Upper lobe of right lung (tissue), 1 donor: ENCODE measurements around the gene C2CD4D. TPM values are rescaled to one million over a fixed set of nuclear protein-coding genes. Genes with fewer than 3 reads are reported as not detected.

ENCODE experiments used
- ATAC-seq: fragments of 200-7000 bp; cut with Tn5 transposase; one replicate; pipeline ENCODE4 v1.9.1; 2020; ENCODE audit warnings: mild to moderate bottlenecking, moderate library complexity
- DNase-seq: peaks from one replicate; pipeline ENCODE4 v3.0.0-alpha.2; 2020
- H3K27ac ChIP-seq: fragments of 200-600 bp; one replicate; pipeline ENCODE4 v1.8.0; 2022
- H3K27me3 ChIP-seq: fragments of 200-600 bp; one replicate; pipeline ENCODE4 v1.8.0; 2022; ENCODE audit warnings: mild to moderate bottlenecking
- H3K36me3 ChIP-seq: fragments of 200-600 bp; one replicate; pipeline ENCODE4 v1.8.0; 2022
- H3K4me1 ChIP-seq: fragments of 200-600 bp; one replicate; pipeline ENCODE4 v1.8.0; 2022
- H3K4me3 ChIP-seq: fragments of 200-600 bp; one replicate; pipeline ENCODE4 v1.8.0; 2022; ENCODE audit warnings: mild to moderate bottlenecking
- H3K9me3 ChIP-seq: fragments of 200-600 bp; one replicate; pipeline ENCODE4 v1.8.0; 2022
- CTCF ChIP-seq: fragments of 200-600 bp; IDR thresholded peaks from one replicate; pipeline ENCODE4 v1.8.0; 2022; ENCODE audit warnings: antibody characterized with exemption
- intact Hi-C: fragments of 100-400 bp; cut with DNase I; formaldehyde crosslinking; loops from one replicate; pipeline ENCODE4 v1.11.0; 2022
- total RNA-seq: library from RNA; stranded (reverse); fragmentation: NEBNext Ultra II Directional; extraction: Animal tissue kit (Norgen Biotek cat#: 25700); gene quantifications from one replicate; pipeline ENCODE4 v1.2.1, GENCODE V29; 2021
- donor health status: DM: no; HTN: yes; CAD: no; lungs with severe emphysema.

Gene C2CD4D
- total RNA-seq, 1 donor from 2014 or later: 0.29 TPM

- intact Hi-C loops: no loop called here
- no peak for TF ChIP-seq CTCF
- DNase-seq (peak; percentile 60), ATAC-seq (no peak)
- H3K4me3 ChIP-seq: no peak overlapping the region
- no peaks in the 10 kb centered on the region for H3K27me3 ChIP-seq
- H3K27ac ChIP-seq: no peak overlapping the region
- H3K4me1 ChIP-seq: no peaks in the 10 kb centered on the region
- no peaks in the 10 kb centered on the region for H3K9me3 ChIP-seq
- no peaks in the 10 kb centered on the region for H3K36me3 ChIP-seq
Measured at GRCh38 chr1:151814426-151814825, 25.2 kb downstream of the C2CD4D start.

DNA sequence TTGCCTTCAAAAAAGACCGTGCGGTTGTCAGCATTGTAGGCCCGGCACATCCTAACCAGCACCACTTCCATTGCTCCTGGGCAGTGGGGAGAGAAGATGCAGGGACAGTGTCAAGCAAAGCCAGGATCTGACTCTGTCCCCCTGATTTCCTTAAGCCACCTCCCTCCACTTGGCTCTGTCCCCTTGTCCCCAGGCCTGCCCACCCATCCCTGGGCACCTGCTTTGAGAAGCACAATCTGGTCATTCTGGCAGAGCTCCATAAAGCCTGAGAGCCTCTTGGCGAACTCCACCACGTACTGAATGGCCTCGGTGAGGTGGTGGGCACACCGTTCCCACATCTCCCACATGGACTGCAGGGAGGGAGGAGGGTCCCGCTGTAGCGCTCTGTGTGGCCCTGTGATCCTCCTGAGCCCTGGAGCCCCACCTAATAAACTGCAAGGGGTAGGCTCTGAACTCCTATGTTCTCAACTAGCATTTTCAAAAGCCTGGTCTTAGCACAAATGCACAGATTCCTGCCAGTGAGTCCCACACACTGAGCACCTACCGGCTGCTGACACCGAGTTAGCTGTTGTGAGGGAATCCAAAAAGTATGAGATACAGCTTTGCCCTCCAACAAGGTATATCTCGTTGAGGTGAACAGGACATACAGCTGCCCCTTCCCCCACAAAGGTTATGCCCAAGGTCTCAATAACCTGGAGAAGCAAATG, 26.2 kb downstream of the C2CD4D start:
- no peak for TF ChIP-seq CTCF
- no peak for ATAC-seq
- DNase-seq: peak; percentile 46
- Histone ChIP-seq H3K4me3 (no peak overlapping the region), H3K27me3 (no peaks in the 10 kb centered on the region), H3K27ac (no peak overlapping the region), H3K9me3 (no peaks in the 10 kb centered on the region), H3K36me3 (no peaks in the 10 kb centered on the region), H3K4me1 (no peaks in the 10 kb centered on the region)
- intact Hi-C loops: no loop called here

- Histone ChIP-seq H3K4me3 (no peak overlapping the region), H3K4me1 (no peaks in the 10 kb centered on the region), H3K27me3 (no peaks in the 10 kb centered on the region), H3K36me3 (no peaks in the 10 kb centered on the region), H3K27ac (no peak overlapping the region), H3K9me3 (no peaks in the 10 kb centered on the region)
- TF ChIP-seq CTCF: no peak
- intact Hi-C loops: no loop called here
- DNase-seq (peak; percentile 25), ATAC-seq (no peak)
Measured at GRCh38 chr1:151811181-151811580, 28.4 kb downstream of the C2CD4D start.

- H3K27me3 ChIP-seq: no peaks in the 10 kb centered on the region
- DNase-seq (no peak), ATAC-seq (no peak)
- H3K9me3 ChIP-seq: no peaks in the 10 kb centered on the region
- no peaks in the 10 kb centered on the region for H3K4me1 ChIP-seq
- no peak for TF ChIP-seq CTCF
- intact Hi-C loops: no loop called here
- H3K4me3 ChIP-seq: no peak overlapping the region
- no peaks in the 10 kb centered on the region for H3K36me3 ChIP-seq
- H3K27ac ChIP-seq: no peak overlapping the region
Measured at GRCh38 chr1:151809985-151810556, 29.5 kb downstream of the C2CD4D start.

DNA sequence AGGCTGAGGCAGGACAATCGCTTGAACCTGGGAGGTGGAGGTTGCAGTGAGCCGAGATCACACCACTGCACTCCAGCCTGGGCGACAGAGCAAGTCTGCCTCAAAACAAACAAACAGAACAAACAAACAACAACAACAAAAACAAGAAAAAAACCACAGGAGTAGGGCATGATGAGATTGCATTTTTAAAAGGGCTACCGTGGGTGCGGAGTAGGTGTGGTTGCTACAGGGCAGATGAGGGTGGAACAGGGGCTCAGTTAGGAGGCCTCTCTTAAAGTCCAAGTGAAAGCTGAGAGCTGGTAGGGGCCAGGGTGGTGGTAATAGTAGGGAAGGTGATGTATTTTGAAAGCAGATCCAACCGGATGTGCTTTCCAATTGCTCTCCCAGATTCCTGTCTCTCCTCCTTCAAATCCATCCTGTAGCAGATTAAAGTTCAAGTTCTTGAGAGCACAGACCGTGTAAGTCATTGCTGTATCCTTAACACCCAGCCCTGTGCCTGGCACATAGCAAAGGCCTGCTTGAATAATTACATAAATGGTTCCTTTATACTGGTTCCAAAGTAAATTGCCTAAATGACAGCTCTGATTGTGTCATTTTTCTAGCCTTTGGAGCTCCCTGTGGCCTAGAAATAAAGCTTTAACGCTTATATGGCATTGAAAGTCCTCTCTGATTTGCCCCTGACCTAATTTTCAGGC, 30.2 kb downstream of the C2CD4D start:
- intact Hi-C loops: no loop called here
- no peaks in the 10 kb centered on the region for H3K27me3 ChIP-seq
- no peaks in the 10 kb centered on the region for H3K4me1 ChIP-seq
- no peak for TF ChIP-seq CTCF
- no peaks in the 10 kb centered on the region for H3K36me3 ChIP-seq
- H3K9me3 ChIP-seq: no peaks in the 10 kb centered on the region
- no peak overlapping the region for H3K4me3 ChIP-seq
- ATAC-seq (peak; percentile 46), DNase-seq (peak; percentile 17)
- no peak overlapping the region for H3K27ac ChIP-seq
